ENCODE data around the gene PDE4D. TPM values are rescaled to one million over a fixed set of nuclear protein-coding genes. Genes with fewer than 3 reads are reported as not detected.
"Not testable (repeated sequence)": the region's sequence is repeated elsewhere in the genome, so short reads cannot be mapped to it uniquely, and the experiment has no call there.

PDE4D gene
- total and polyA plus RNA-seq, 2 donors: 21.2 to 30.3 TPM

DNA sequence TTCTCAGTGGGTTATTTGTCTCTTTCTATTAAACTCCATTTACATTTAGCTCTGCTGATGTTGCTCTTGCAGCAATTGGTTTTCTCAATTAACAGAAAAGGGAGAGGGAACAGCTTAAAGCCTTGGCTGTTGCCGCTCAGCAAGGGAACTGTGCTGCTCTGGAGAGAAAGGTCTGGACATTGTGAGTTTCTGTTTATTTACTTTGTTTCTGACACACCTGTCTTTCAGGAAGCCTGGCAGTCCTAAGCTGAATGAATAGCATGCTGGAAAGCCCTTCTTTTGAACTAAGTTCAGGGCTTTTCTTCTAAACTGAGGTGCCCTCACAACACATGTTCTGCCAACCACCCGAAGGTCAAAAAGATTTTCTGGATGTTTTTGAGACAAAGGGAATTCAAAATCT, 491.9 kb downstream of the PDE4D start:
- Histone ChIP-seq H3K4me1 (ENCODE audit: control insufficient read depth in 2 of 2, insufficient read depth in 2 of 2, low read length in 2 of 2) (no peaks in the 10 kb centered on the region), H3K27me3 (ENCODE audit: control insufficient read depth in 2 of 2, insufficient read depth in 1 of 2, low read length in 1 of 2) (no peaks in the 10 kb centered on the region), H3K27ac (ENCODE audit: low read depth in 1 of 2, low read length in 1 of 2) (no peak overlapping the region), H3K4me3 (ENCODE audit: low read length in 2 of 2) (no peak overlapping the region), H3K9me3 (ENCODE audit: control insufficient read depth in 2 of 2, insufficient read depth in 1 of 2, low read length in 1 of 2) (no peaks in the 10 kb centered on the region), H3K36me3 (ENCODE audit: control insufficient read depth in 2 of 2, insufficient read depth in 2 of 2, low read length in 1 of 2) (no peaks in the 10 kb centered on the region)
- WGBS: 48% methylated on average over 2 of the region's 2 CpGs
- no peak for DNase-seq (ENCODE audit: low read depth in 6 of 9, low spot score in 9 of 9)

DNA sequence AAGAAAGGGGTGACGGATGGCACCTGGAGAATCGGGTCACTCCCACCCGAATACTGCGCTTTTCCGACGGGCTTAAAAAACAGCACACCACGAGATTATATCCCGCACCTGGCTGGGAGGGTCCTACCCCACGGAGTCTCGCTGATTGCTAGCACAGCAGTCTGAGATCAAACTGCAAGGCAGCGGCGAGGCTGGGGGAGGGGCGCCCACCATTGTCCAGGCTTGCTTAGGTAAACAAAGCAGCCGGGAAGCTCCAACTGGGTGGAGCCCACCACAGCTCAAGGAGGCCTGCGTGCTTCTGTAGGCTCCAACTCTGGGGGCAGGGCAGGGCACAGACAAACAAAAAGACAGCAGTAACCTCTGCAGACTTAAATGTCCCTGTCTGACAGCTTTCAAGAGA, 498.6 kb downstream of the PDE4D start:
- not testable (repeated sequence) for H3K9me3 ChIP-seq (ENCODE audit: control insufficient read depth in 2 of 2, insufficient read depth in 1 of 2, low read length in 1 of 2); DNase-seq (ENCODE audit: low read depth in 6 of 9, low spot score in 9 of 9); H3K4me1 ChIP-seq (ENCODE audit: control insufficient read depth in 2 of 2, insufficient read depth in 2 of 2, low read length in 2 of 2); H3K4me3 ChIP-seq (ENCODE audit: low read length in 2 of 2); H3K27me3 ChIP-seq (ENCODE audit: control insufficient read depth in 2 of 2, insufficient read depth in 1 of 2, low read length in 1 of 2); H3K36me3 ChIP-seq (ENCODE audit: control insufficient read depth in 2 of 2, insufficient read depth in 2 of 2, low read length in 1 of 2); H3K27ac ChIP-seq (ENCODE audit: low read depth in 1 of 2, low read length in 1 of 2)
- 88% methylated on average over 11 of the region's 15 CpGs for WGBS

DNA sequence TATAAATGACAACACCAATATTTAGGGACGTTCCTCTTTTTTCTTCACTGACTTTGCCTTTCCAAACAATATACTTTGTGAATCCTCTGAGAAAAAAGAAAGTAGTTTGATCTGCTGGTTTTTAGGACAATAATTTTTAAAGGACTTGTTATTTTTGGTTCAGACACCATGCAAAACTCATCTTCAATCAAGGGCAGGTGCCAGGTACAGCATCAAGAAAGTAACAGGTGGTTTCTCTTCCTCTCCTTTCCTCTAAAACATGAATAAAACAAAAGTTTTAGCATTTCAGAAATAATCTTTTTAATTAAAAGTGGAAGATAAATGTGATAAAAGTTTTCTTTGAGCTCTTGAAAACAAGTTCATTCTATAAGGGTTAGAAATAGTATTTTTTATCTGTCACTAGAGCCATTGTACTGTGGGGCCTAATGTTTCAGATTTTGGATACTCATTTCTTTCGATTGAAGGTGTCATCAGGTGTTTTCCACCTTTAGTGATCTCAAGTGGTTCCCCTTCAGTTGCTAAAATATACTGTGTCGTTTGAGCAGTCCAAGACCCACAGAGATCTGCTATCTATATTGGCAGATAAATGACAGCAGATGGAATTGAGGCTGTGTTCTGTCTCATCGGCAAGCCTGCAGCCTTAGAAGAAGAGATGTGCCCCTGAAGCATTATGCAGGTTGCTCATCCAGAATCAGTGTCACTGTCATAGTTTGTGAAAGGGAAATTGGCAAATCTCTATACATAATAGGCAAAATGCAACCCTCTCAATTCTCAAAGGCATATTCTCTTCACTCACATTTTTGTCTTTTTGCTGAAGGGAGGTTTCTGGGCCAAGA, 499.7 kb downstream of the PDE4D start:
- Histone ChIP-seq H3K36me3 (ENCODE audit: control insufficient read depth in 2 of 2, insufficient read depth in 2 of 2, low read length in 1 of 2) (no peaks in the 10 kb centered on the region), H3K27me3 (ENCODE audit: control insufficient read depth in 2 of 2, insufficient read depth in 1 of 2, low read length in 1 of 2) (no peaks in the 10 kb centered on the region), H3K4me3 (ENCODE audit: low read length in 2 of 2) (no peak overlapping the region), H3K9me3 (ENCODE audit: control insufficient read depth in 2 of 2, insufficient read depth in 1 of 2, low read length in 1 of 2) (no peaks in the 10 kb centered on the region), H3K27ac (ENCODE audit: low read depth in 1 of 2, low read length in 1 of 2) (no peak overlapping the region), H3K4me1 (ENCODE audit: control insufficient read depth in 2 of 2, insufficient read depth in 2 of 2, low read length in 2 of 2) (no peaks in the 10 kb centered on the region)
- WGBS: 68% methylated on average over 4 of the region's 4 CpGs
- no peak for DNase-seq (ENCODE audit: low read depth in 6 of 9, low spot score in 9 of 9)

DNA sequence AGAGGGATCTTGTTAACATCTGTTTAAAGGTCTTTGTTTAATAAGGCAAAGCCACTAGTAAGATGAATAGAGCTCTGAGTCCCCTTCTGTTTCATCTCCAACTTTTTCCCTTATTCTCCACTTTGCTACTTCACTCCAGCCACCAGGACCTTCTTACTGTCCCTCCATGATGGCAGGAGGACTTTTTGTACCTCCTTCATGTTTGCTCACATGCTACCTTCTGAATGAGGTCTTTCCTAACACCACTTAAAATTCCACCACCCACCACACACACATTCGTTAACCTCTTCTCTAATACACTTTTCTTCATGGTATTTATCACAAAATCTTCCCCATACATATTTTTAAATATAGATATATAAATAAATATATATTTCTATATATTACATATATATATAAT, 501.9 kb downstream of the PDE4D start:
- no peak for DNase-seq (ENCODE audit: low read depth in 6 of 9, low spot score in 9 of 9)
- Histone ChIP-seq H3K27ac (ENCODE audit: low read depth in 1 of 2, low read length in 1 of 2) (no peak overlapping the region), H3K4me1 (ENCODE audit: control insufficient read depth in 2 of 2, insufficient read depth in 2 of 2, low read length in 2 of 2) (no peaks in the 10 kb centered on the region), H3K9me3 (ENCODE audit: control insufficient read depth in 2 of 2, insufficient read depth in 1 of 2, low read length in 1 of 2) (no peaks in the 10 kb centered on the region), H3K4me3 (ENCODE audit: low read length in 2 of 2) (no peak overlapping the region), H3K36me3 (ENCODE audit: control insufficient read depth in 2 of 2, insufficient read depth in 2 of 2, low read length in 1 of 2) (no peaks in the 10 kb centered on the region), H3K27me3 (ENCODE audit: control insufficient read depth in 2 of 2, insufficient read depth in 1 of 2, low read length in 1 of 2) (no peaks in the 10 kb centered on the region)
- 99% methylated on average over 1 of the region's 1 CpG for WGBS

DNA sequence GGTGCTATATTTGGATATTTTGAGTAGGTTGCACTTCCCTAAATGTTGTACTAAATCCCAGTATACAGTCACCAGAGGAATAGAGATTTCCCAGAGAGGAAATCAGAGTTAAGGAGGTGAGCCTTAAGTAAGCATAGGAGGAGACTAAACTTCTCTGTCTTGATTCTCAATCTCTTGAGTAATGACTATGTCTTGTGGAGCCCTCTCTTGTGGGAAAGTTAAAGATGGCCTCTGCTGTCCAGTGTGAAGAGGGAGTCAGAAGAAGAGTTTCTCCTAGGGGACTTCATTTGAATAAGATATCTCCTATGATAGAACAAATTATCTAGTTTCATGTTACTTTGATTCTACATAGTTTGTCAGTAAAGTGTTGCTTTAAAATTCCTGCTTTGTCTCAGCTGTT, 502.5 kb downstream of the PDE4D start:
- Histone ChIP-seq H3K4me3 (ENCODE audit: low read length in 2 of 2) (no peak overlapping the region), H3K36me3 (ENCODE audit: control insufficient read depth in 2 of 2, insufficient read depth in 2 of 2, low read length in 1 of 2) (no peaks in the 10 kb centered on the region), H3K27ac (ENCODE audit: low read depth in 1 of 2, low read length in 1 of 2) (no peak overlapping the region), H3K4me1 (ENCODE audit: control insufficient read depth in 2 of 2, insufficient read depth in 2 of 2, low read length in 2 of 2) (no peaks in the 10 kb centered on the region), H3K27me3 (ENCODE audit: control insufficient read depth in 2 of 2, insufficient read depth in 1 of 2, low read length in 1 of 2) (no peaks in the 10 kb centered on the region), H3K9me3 (ENCODE audit: control insufficient read depth in 2 of 2, insufficient read depth in 1 of 2, low read length in 1 of 2) (no peaks in the 10 kb centered on the region)
- DNase-seq (ENCODE audit: low read depth in 6 of 9, low spot score in 9 of 9): no peak

DNA sequence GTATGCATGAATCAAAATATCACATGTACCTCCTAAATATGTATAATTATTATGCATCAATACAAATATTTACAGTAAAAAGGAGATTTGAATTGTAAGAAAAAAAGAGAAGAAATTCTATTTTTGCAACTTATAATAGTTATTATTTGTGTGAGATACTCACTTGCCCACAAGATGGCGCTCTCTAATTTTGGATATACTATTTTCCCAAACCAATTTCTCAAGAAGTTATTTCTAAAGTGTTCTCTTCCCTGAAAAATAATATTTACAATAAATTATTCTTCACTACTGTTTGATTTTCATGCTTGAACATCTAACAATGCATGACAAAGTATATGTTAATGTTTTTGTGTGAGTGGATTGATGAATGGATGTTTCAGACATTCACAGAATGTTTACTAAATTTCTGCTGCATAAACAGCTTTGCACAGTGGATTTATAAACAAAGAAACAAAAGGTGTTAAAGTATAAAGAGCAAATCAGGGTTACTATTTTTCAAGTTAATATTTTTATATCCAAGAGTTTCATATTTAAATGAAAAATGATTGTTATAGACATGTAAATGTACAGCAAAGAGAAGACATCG, 503.4 kb downstream of the PDE4D start:
- Histone ChIP-seq H3K27ac (ENCODE audit: low read depth in 1 of 2, low read length in 1 of 2) (no peak overlapping the region), H3K27me3 (ENCODE audit: control insufficient read depth in 2 of 2, insufficient read depth in 1 of 2, low read length in 1 of 2) (no peaks in the 10 kb centered on the region), H3K4me1 (ENCODE audit: control insufficient read depth in 2 of 2, insufficient read depth in 2 of 2, low read length in 2 of 2) (no peaks in the 10 kb centered on the region), H3K4me3 (ENCODE audit: low read length in 2 of 2) (no peak overlapping the region), H3K36me3 (ENCODE audit: control insufficient read depth in 2 of 2, insufficient read depth in 2 of 2, low read length in 1 of 2) (no peaks in the 10 kb centered on the region), H3K9me3 (ENCODE audit: control insufficient read depth in 2 of 2, insufficient read depth in 1 of 2, low read length in 1 of 2) (no peaks in the 10 kb centered on the region)
- peak in 6 of 9 donors; percentile 7 to 52 (median 18) for DNase-seq (ENCODE audit: low read depth in 6 of 9, low spot score in 9 of 9)
- WGBS: 48% methylated on average over 2 of the region's 2 CpGs

DNA sequence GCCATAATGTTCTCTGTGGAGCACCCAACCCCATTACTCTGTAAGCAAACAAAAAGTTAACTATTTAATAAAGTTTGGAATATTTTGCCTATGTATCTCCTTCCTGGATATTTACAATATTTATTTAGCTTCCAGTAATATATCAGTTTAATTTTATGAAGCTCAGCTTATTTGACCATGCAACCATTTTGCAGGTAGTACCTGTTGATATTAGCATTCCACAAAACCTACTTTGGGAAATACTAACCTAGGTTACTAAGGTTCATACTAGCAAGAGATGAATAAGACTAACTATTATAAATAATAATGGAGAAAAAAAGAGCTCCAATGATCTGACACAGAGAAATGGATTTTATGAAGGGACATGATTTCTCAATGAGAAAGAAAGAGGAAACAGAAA, 506.4 kb downstream of the PDE4D start:
- H3K4me3 ChIP-seq (ENCODE audit: low read length in 2 of 2): no peak overlapping the region
- no peak for DNase-seq (ENCODE audit: low read depth in 6 of 9, low spot score in 9 of 9)
- no peaks in the 10 kb centered on the region for H3K9me3 ChIP-seq (ENCODE audit: control insufficient read depth in 2 of 2, insufficient read depth in 1 of 2, low read length in 1 of 2)
- no peaks in the 10 kb centered on the region for H3K27me3 ChIP-seq (ENCODE audit: control insufficient read depth in 2 of 2, insufficient read depth in 1 of 2, low read length in 1 of 2)
- no peaks in the 10 kb centered on the region for H3K36me3 ChIP-seq (ENCODE audit: control insufficient read depth in 2 of 2, insufficient read depth in 2 of 2, low read length in 1 of 2)
- no peak overlapping the region for H3K27ac ChIP-seq (ENCODE audit: low read depth in 1 of 2, low read length in 1 of 2)
- no peaks in the 10 kb centered on the region for H3K4me1 ChIP-seq (ENCODE audit: control insufficient read depth in 2 of 2, insufficient read depth in 2 of 2, low read length in 2 of 2)

DNA sequence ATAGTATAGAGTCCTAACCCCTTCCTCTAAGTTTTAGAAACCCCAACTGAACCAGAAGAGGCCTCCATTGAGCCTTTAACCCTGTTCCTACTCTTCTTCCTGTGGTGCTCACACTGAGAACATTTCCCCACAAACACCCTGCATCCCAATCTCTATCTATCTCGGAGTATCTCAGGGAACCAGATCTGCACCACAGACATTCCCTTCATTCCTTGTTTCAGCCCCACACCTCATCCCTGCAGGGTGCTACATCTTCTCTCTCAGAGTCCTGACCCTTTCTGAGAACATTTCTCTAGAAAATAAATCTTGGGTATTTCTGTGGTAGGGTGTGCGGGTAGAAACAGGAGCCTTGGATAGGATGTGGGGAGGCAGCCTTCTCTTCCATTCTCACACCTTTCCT, 507.8 kb downstream of the PDE4D start:
- no peak overlapping the region for H3K4me3 ChIP-seq (ENCODE audit: low read length in 2 of 2)
- H3K27ac ChIP-seq (ENCODE audit: low read depth in 1 of 2, low read length in 1 of 2): no peak overlapping the region
- no peaks in the 10 kb centered on the region for H3K27me3 ChIP-seq (ENCODE audit: control insufficient read depth in 2 of 2, insufficient read depth in 1 of 2, low read length in 1 of 2)
- 74% methylated on average over 2 of the region's 2 CpGs for WGBS
- no peaks in the 10 kb centered on the region for H3K9me3 ChIP-seq (ENCODE audit: control insufficient read depth in 2 of 2, insufficient read depth in 1 of 2, low read length in 1 of 2)
- DNase-seq (ENCODE audit: low read depth in 6 of 9, low spot score in 9 of 9): no peak
- no peaks in the 10 kb centered on the region for H3K4me1 ChIP-seq (ENCODE audit: control insufficient read depth in 2 of 2, insufficient read depth in 2 of 2, low read length in 2 of 2)
- no peaks in the 10 kb centered on the region for H3K36me3 ChIP-seq (ENCODE audit: control insufficient read depth in 2 of 2, insufficient read depth in 2 of 2, low read length in 1 of 2)

DNA sequence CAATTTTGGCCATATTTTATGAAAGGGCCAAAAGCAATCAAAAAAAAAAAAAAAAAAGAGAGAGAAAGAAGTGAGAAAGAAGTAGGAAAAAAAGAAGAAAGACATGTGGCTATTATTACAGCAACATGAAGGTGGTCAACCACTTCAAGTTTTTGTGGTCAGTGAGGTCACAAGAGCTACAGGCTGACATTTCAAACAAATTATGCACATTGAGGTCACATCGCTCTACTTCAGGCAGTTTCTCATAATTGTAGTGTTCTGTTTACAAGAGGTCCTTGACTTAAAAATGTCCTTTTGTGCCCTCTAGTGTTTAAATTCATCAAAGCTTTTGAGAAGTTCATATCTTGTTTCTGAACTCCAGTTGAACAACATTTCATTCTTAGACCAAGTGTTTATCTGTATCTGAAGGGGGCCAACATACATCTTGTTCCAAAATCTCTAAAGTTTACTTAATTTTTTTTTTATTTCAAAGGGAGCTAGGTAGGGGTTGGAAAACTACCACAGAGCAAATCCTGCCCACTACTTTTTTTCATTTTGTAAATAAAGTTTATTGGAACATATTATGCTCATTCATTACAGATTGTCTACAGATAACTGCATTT, 513.1 kb downstream of the PDE4D start:
- peak in 8 of 9 donors; percentile 32 to 81 (median 49) for DNase-seq (ENCODE audit: low read depth in 6 of 9, low spot score in 9 of 9)
- Histone ChIP-seq H3K27me3 (ENCODE audit: control insufficient read depth in 2 of 2, insufficient read depth in 1 of 2, low read length in 1 of 2) (no peaks in the 10 kb centered on the region), H3K36me3 (ENCODE audit: control insufficient read depth in 2 of 2, insufficient read depth in 2 of 2, low read length in 1 of 2) (no peaks in the 10 kb centered on the region), H3K4me1 (ENCODE audit: control insufficient read depth in 2 of 2, insufficient read depth in 2 of 2, low read length in 2 of 2) (no peaks in the 10 kb centered on the region), H3K4me3 (ENCODE audit: low read length in 2 of 2) (no peak overlapping the region), H3K9me3 (ENCODE audit: control insufficient read depth in 2 of 2, insufficient read depth in 1 of 2, low read length in 1 of 2) (no peaks in the 10 kb centered on the region), H3K27ac (ENCODE audit: low read depth in 1 of 2, low read length in 1 of 2) (no peak overlapping the region)
- WGBS: 18% methylated on average over 1 of the region's 1 CpG
